SK-N-SH treated with all-trans-retinoic acid at 6 μM for 48 hours (cell line): ENCODE results near the gene ASCC1.

Source experiments
- BACH2 ChIP-seq: fragments of 250-450 bp; sonication (Bioruptor Pico); IDR thresholded peaks from 2 replicates; pipeline ENCODE4 v1.9.0; 2021; ENCODE audit warnings: mild to moderate bottlenecking, borderline replicate concordance
- CSDC2 ChIP-seq: fragments of 250-450 bp; sonication (Bioruptor Pico); IDR thresholded peaks from 2 replicates; pipeline ENCODE4 v1.5.0; 2020; ENCODE audit warnings: mild to moderate bottlenecking, moderate library complexity
- ESRRG ChIP-seq: fragments of 250-450 bp; sonication (Bioruptor Pico); IDR thresholded peaks from 2 replicates; pipeline ENCODE4 v1.6.1; 2021; ENCODE audit warnings: mild to moderate bottlenecking
- PATZ1 ChIP-seq: fragments of 250-450 bp; sonication (Bioruptor Pico); IDR thresholded peaks from 2 replicates; pipeline ENCODE4 v1.8.0; 2020; ENCODE audit warnings: mild to moderate bottlenecking, moderate library complexity, borderline replicate concordance
- POU6F1 ChIP-seq: fragments of 250-450 bp; sonication (Bioruptor Pico); IDR thresholded peaks from 2 replicates; pipeline ENCODE4 v1.8.0; 2021; ENCODE audit warnings: low read depth, mild to moderate bottlenecking, moderate library complexity, borderline replicate concordance
- TF ChIP-seq, protein P1 (sequence below): fragments of 250-450 bp; sonication (Bioruptor Pico); IDR thresholded peaks from 2 replicates; pipeline ENCODE4 v1.5.1; 2020; ENCODE audit warnings: low read depth, mild to moderate bottlenecking, moderate library complexity

GRCh38 chr10:72074574-72075375, 141.3 kb downstream of the ASCC1 start:
- no peak for TF ChIP-seq ESRRG
- TF ChIP-seq, protein P1, sequence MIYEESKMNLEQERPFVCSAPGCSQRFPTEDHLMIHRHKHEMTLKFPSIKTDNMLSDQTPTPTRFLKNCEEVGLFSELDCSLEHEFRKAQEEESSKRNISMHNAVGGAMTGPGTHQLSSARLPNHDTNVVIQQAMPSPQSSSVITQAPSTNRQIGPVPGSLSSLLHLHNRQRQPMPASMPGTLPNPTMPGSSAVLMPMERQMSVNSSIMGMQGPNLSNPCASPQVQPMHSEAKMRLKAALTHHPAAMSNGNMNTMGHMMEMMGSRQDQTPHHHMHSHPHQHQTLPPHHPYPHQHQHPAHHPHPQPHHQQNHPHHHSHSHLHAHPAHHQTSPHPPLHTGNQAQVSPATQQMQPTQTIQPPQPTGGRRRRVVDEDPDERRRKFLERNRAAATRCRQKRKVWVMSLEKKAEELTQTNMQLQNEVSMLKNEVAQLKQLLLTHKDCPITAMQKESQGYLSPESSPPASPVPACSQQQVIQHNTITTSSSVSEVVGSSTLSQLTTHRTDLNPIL (CRISPR knock-in tag): no peak
- TF ChIP-seq POU6F1 (CRISPR knock-in tag): no peak
- TF ChIP-seq BACH2 (CRISPR knock-in tag): no peak
- TF ChIP-seq CSDC2 (CRISPR knock-in tag): no peak
- TF ChIP-seq PATZ1 (CRISPR knock-in tag): no peak
